Neural cell (in vitro differentiated cells): ENCODE results near the gene PCNX2.

Source experiments
- EP300 ChIP-seq: fragments of 450-650 bp; conservative IDR thresholded peaks from 2 replicates; pipeline ENCODE4 v1.6.1; 2014; ENCODE audit warnings: antibody characterized with exemption, mild to moderate bottlenecking, moderate library complexity; ENCODE audit not compliant: poor library complexity, severe bottlenecking
- EZH2 ChIP-seq: fragments of 200-600, 300-800 bp; shearing (Covaris generic), sonication (generic); IDR thresholded peaks from 2 replicates; pipeline ENCODE4 v1.6.1; 2014; ENCODE audit warnings: antibody characterized with exemption, low read length, borderline replicate concordance, mild to moderate bottlenecking; ENCODE audit not compliant: insufficient read depth, poor library complexity, severe bottlenecking
- MXI1 ChIP-seq: fragments of 450-650 bp; conservative IDR thresholded peaks from 2 replicates; pipeline ENCODE4 v1.6.1; 2014; ENCODE audit warnings: antibody characterized with exemption, mild to moderate bottlenecking; ENCODE audit not compliant: poor library complexity, severe bottlenecking
- POLR2AphosphoS5 ChIP-seq: IDR thresholded peaks from 2 replicates; pipeline ENCODE4 v1.6.1; 2012
- RAD21 ChIP-seq: fragments of 450-650 bp; conservative IDR thresholded peaks from 2 replicates; pipeline ENCODE4 v1.6.1; 2014; ENCODE audit warnings: antibody characterized with exemption, mild to moderate bottlenecking, moderate library complexity
- SMC3 ChIP-seq: fragments of 450-650 bp; conservative IDR thresholded peaks from 2 replicates; pipeline ENCODE4 v1.6.1; 2014; ENCODE audit warnings: antibody characterized with exemption, mild to moderate bottlenecking, moderate library complexity; ENCODE audit not compliant: poor library complexity
- TAF1 ChIP-seq: IDR thresholded peaks from 2 replicates; pipeline ENCODE4 v1.6.1; 2012; ENCODE audit warnings: low read depth
- TF ChIP-seq, protein P1 (sequence below): fragments of 450-650 bp; IDR thresholded peaks from 2 replicates; pipeline ENCODE4 v1.5.1; 2014; ENCODE audit warnings: antibody characterized with exemption, mild to moderate bottlenecking, moderate library complexity; ENCODE audit not compliant: poor library complexity, severe bottlenecking
- TF ChIP-seq, protein P2 (sequence below): IDR thresholded peaks from 2 replicates; pipeline ENCODE4 v1.6.1; 2012; ENCODE audit warnings: borderline replicate concordance

DNA sequence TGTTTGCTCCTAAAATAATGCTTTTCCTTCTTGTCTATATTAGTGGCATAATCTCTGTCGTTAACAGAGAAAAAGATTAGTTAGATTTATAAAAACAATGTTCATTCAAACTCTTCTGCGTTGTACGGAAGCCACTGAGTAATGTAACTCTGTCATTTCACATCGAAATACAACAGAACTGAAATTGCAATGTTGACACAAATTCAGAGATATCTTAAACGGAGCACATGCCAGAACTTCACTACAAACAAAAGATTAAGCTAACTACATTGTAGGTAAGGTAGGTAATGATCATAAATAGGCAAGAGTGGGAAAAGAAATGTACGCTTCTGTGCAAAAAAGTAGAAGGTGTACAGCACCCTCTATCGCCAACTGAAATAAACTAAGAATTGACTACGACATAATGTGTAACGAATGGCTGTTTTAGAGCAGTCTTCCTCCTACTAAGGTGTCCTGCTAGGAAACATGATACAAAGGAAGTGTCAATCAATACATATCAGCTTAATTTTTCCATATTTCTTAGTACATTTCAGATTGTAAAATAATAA lies 56.6 kb downstream of the PCNX2 start:
- TF ChIP-seq, protein P1, sequence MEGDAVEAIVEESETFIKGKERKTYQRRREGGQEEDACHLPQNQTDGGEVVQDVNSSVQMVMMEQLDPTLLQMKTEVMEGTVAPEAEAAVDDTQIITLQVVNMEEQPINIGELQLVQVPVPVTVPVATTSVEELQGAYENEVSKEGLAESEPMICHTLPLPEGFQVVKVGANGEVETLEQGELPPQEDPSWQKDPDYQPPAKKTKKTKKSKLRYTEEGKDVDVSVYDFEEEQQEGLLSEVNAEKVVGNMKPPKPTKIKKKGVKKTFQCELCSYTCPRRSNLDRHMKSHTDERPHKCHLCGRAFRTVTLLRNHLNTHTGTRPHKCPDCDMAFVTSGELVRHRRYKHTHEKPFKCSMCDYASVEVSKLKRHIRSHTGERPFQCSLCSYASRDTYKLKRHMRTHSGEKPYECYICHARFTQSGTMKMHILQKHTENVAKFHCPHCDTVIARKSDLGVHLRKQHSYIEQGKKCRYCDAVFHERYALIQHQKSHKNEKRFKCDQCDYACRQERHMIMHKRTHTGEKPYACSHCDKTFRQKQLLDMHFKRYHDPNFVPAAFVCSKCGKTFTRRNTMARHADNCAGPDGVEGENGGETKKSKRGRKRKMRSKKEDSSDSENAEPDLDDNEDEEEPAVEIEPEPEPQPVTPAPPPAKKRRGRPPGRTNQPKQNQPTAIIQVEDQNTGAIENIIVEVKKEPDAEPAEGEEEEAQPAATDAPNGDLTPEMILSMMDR: peak; percentile 40
- TF ChIP-seq, protein P2, sequence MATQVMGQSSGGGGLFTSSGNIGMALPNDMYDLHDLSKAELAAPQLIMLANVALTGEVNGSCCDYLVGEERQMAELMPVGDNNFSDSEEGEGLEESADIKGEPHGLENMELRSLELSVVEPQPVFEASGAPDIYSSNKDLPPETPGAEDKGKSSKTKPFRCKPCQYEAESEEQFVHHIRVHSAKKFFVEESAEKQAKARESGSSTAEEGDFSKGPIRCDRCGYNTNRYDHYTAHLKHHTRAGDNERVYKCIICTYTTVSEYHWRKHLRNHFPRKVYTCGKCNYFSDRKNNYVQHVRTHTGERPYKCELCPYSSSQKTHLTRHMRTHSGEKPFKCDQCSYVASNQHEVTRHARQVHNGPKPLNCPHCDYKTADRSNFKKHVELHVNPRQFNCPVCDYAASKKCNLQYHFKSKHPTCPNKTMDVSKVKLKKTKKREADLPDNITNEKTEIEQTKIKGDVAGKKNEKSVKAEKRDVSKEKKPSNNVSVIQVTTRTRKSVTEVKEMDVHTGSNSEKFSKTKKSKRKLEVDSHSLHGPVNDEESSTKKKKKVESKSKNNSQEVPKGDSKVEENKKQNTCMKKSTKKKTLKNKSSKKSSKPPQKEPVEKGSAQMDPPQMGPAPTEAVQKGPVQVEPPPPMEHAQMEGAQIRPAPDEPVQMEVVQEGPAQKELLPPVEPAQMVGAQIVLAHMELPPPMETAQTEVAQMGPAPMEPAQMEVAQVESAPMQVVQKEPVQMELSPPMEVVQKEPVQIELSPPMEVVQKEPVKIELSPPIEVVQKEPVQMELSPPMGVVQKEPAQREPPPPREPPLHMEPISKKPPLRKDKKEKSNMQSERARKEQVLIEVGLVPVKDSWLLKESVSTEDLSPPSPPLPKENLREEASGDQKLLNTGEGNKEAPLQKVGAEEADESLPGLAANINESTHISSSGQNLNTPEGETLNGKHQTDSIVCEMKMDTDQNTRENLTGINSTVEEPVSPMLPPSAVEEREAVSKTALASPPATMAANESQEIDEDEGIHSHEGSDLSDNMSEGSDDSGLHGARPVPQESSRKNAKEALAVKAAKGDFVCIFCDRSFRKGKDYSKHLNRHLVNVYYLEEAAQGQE: no peak
- TF ChIP-seq MXI1 (no peak), EZH2 (no peak), RAD21 (peak; percentile 43), TAF1 (no peak), EP300 (no peak), POLR2AphosphoS5 (no peak), SMC3 (no peak)
